Prostate gland (tissue), 2 donors: Measurements from ENCODE around the gene SCN7A. TPM values are rescaled to one million over a fixed set of nuclear protein-coding genes. Genes with fewer than 3 reads are reported as not detected.
"Not testable (repeated sequence)": the region's sequence is repeated elsewhere in the genome, so short reads cannot be mapped to it uniquely, and the experiment has no call there.

Source experiments
- DNase-seq: peaks from one replicate; pipeline ENCODE4 v3.0.0-alpha.2; 2019; ENCODE audit warnings: low spot score
- H3K27ac ChIP-seq, 2 donors: fragments of 200-600 bp; sonication (generic); 2 replicates each; pipeline ENCODE4 v1.5.1; 2017 to 2019
- H3K27me3 ChIP-seq: fragments of 200-600 bp; sonication (generic); replicated peaks from 2 replicates; pipeline ENCODE4 v1.5.1; 2019; ENCODE audit not compliant: insufficient read depth
- H3K36me3 ChIP-seq, 2 donors: fragments of 200-600 bp; sonication (generic); 1 replicate in 1 of 2; 2 replicates in 1 of 2; pipeline versions ENCODE4 v1.5.1 to v1.8.1; 2017 to 2019
- H3K4me1 ChIP-seq: fragments of 200-600 bp; sonication (generic); replicated peaks from 2 replicates; pipeline ENCODE4 v1.5.1; 2019
- H3K4me3 ChIP-seq, 2 donors: fragments of 200-600 bp; sonication (generic); 2 replicates each; pipeline ENCODE4 v1.5.1; 2017 to 2019
- H3K9me3 ChIP-seq: fragments of 200-600 bp; sonication (generic); 2 replicates; pipeline ENCODE4 v1.5.1; 2017
- CTCF ChIP-seq, 4 experiments: fragments of 200-600 bp in 2 of 4; fragments of 450-650 bp in 2 of 4; sonication (generic) in 2 of 4; IDR thresholded peaks; 1 replicate in 3 of 4; 2 replicates in 1 of 4; pipeline ENCODE4 v1.5.1; 2016 to 2019; ENCODE audit warnings: antibody characterized with exemption in 4 of 4, mild to moderate bottlenecking in 2 of 4, moderate library complexity in 2 of 4
- POLR2A ChIP-seq: fragments of 450-650 bp; IDR thresholded peaks from one replicate; pipeline ENCODE4 v1.6.1; 2016; ENCODE audit warnings: antibody characterized with exemption, mild to moderate bottlenecking
- POLR2AphosphoS5 ChIP-seq: sonication (generic); formaldehyde crosslinking; IDR thresholded peaks from one replicate; pipeline ENCODE4 v1.6.1; 2017; ENCODE audit warnings: antibody characterized with exemption
- WGBS: methylation state at CpG from one replicate; pipeline ENCODE4 v1.1.5; 2018; 5-methylcytosine and 5-hydroxymethylcytosine counted together
- intact Hi-C: fragments of 100-400 bp; cut with DNase I; formaldehyde crosslinking; loops from one replicate; pipeline ENCODE4 v1.14.2; 2022
- total RNA-seq, 2 donors: library from RNA; depleted of rRNA; stranded (reverse); fragments of >200 nt; gene quantifications; one replicate each; pipeline ENCODE4 v1.1.0, GENCODE V29; 2016

Gene SCN7A
- total RNA-seq, 2 donors from 2014 or later, result 6.3 to 16.5 TPM

GRCh38 chr2:166410828-166411472 is 83.1 kb downstream of the SCN7A start:
- TF ChIP-seq POLR2A, result no peak
- no peak for TF ChIP-seq POLR2AphosphoS5
- no peak for TF ChIP-seq CTCF (IDR thresholded peaks at IDR 0.05)
- H3K4me1 ChIP-seq, result no peaks in the 10 kb centered on the region
- intact Hi-C loops, result no loop called here
- no peak overlapping the region for H3K4me3 ChIP-seq
- H3K27ac ChIP-seq, result no peak overlapping the region
- WGBS, result 79% methylated on average over 7 of the region's 7 CpGs
- H3K27me3 ChIP-seq, result no peaks in the 10 kb centered on the region
- H3K9me3 ChIP-seq, result no peaks in the 10 kb centered on the region
- no peak for DNase-seq
- no peaks in the 10 kb centered on the region for H3K36me3 ChIP-seq

GRCh38 chr2:166407746-166408145 is 86.3 kb downstream of the SCN7A start:
- H3K27ac ChIP-seq, H3K4me1 ChIP-seq, intact Hi-C loops: not testable (repeated sequence)

GRCh38 chr2:166406374-166406773 is 87.7 kb downstream of the SCN7A start:
- no peak overlapping the region for H3K4me3 ChIP-seq
- no peak overlapping the region for H3K27ac ChIP-seq
- H3K9me3 ChIP-seq, result no peaks in the 10 kb centered on the region
- no peaks in the 10 kb centered on the region for H3K36me3 ChIP-seq
- TF ChIP-seq CTCF (IDR thresholded peaks at IDR 0.05), result no peak
- no peak for TF ChIP-seq POLR2A
- no peak for TF ChIP-seq POLR2AphosphoS5
- WGBS, result 88% methylated on average over 3 of the region's 3 CpGs
- H3K27me3 ChIP-seq, result no peaks in the 10 kb centered on the region
- no peak for DNase-seq
- intact Hi-C loops, result no loop called here
- no peaks in the 10 kb centered on the region for H3K4me1 ChIP-seq

More at GRCh38 chr2:166407746-166408145, 86.3 kb downstream of the SCN7A start:
- not testable (repeated sequence) for DNase-seq, H3K4me3 ChIP-seq, H3K27me3 ChIP-seq, H3K9me3 ChIP-seq, H3K36me3 ChIP-seq
- WGBS, result 88% methylated on average over 2 of the region's 2 CpGs

- H3K27ac ChIP-seq, result no peak overlapping the region
- H3K9me3 ChIP-seq, result no peaks in the 10 kb centered on the region
- no peaks in the 10 kb centered on the region for H3K27me3 ChIP-seq
- no peak for DNase-seq
- H3K4me1 ChIP-seq, result no peaks in the 10 kb centered on the region
- TF ChIP-seq POLR2AphosphoS5 (no peak), CTCF (IDR thresholded peaks at IDR 0.05) (no peak), POLR2A (no peak)
- intact Hi-C loops, result no loop called here
- H3K36me3 ChIP-seq, result no peaks in the 10 kb centered on the region
- H3K4me3 ChIP-seq, result no peak overlapping the region
- 20% methylated on average over 6 of the region's 6 CpGs for WGBS
These were observed 88.5 kb downstream of the SCN7A start for GRCh38 chr2:166405569-166405926.

GRCh38 chr2:166404831-166405568 is 89.0 kb downstream of the SCN7A start:
- no peak for DNase-seq
- WGBS, result 17% methylated on average over 2 of the region's 2 CpGs
- Histone ChIP-seq H3K27me3 (no peaks in the 10 kb centered on the region), H3K4me3 (no peak overlapping the region), H3K4me1 (no peaks in the 10 kb centered on the region), H3K36me3 (no peaks in the 10 kb centered on the region), H3K27ac (no peak overlapping the region), H3K9me3 (no peaks in the 10 kb centered on the region)
- intact Hi-C loops, result no loop called here
- TF ChIP-seq POLR2A, result no peak
- TF ChIP-seq POLR2AphosphoS5, result no peak
- no peak for TF ChIP-seq CTCF (IDR thresholded peaks at IDR 0.05)
